OCI-LY7 (cell line): ENCODE measurements around the gene FAM163B.

Experiments
- EZH2phosphoT487 ChIP-seq: fragments of 200-600 bp; sonication (generic); IDR thresholded peaks from 2 replicates; pipeline ENCODE4 v1.6.1; 2018; ENCODE audit warnings: low read depth, borderline replicate concordance, mild to moderate bottlenecking, mixed run types, antibody characterized with exemption, low read length, moderate library complexity, mixed read lengths
- TF ChIP-seq, protein P1 (sequence below): fragments of 200-600 bp; sonication (generic); conservative IDR thresholded peaks from 2 replicates; pipeline ENCODE4 v1.5.1; 2014; ENCODE audit warnings: mild to moderate bottlenecking, antibody characterized with exemption, low read length, moderate library complexity, mixed read lengths

DNA sequence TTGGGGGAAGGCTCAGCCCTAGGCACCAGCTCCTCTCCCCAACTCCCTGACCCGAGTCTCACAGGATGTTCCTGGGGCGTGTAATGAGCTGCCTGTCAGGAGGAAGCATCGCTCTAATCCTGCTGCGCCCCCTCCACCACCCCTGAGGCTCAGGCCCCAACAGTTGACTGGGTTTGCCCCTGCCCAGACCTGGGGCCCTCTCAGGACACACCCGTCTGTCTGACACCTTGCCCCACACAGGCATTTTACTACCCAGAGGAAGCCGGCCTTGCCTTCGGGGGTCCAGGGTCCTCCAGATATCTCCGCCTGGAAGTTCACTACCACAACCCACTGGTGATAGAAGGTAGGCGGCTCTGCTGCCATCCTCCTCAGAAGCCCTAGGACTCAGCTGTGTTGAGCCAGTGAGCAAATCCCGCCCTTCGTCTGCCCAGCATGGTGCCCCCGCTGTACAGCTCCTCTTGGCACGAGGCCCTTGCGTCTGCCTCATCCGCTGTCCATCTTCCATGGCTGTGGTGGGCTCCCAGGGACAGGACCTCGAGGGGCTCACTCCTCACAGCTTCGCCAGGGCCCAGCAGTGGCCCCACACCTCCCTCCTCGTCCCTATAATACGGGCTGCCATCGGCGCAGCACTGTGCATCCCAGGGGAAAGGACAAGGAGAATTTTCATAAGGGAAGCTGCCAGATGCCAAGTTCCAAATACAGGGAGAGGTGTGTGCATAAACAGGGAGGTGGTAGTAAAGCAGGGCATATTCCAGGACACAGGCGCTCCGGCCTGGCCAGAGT lies 35.0 kb upstream of the FAM163B start:
- TF ChIP-seq, protein P1, sequence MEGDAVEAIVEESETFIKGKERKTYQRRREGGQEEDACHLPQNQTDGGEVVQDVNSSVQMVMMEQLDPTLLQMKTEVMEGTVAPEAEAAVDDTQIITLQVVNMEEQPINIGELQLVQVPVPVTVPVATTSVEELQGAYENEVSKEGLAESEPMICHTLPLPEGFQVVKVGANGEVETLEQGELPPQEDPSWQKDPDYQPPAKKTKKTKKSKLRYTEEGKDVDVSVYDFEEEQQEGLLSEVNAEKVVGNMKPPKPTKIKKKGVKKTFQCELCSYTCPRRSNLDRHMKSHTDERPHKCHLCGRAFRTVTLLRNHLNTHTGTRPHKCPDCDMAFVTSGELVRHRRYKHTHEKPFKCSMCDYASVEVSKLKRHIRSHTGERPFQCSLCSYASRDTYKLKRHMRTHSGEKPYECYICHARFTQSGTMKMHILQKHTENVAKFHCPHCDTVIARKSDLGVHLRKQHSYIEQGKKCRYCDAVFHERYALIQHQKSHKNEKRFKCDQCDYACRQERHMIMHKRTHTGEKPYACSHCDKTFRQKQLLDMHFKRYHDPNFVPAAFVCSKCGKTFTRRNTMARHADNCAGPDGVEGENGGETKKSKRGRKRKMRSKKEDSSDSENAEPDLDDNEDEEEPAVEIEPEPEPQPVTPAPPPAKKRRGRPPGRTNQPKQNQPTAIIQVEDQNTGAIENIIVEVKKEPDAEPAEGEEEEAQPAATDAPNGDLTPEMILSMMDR: no peak
- TF ChIP-seq EZH2phosphoT487: no peak
